ENCODE results near the gene GALNT7.

DNA sequence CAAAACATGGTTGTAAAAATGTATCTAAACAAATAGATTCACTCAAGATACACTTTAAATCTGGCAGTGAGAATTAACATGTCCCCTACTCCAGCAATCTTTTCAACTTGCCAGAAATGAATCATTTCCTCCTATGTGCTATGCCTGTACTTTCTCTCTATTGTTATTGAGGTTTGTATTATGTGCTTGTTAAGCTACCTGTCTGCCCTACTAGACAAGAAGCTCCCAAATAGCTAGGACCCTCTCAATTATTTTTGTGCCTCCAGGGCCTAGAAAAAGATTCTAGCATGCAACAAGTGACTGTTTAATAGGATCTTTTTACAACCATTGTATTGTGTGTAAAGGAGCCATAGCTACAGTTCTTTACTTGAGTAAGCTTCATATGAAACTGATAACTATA, 198.7 kb downstream of the GALNT7 start:
- TF ChIP-seq POLR2A (IDR thresholded peaks at IDR 0.05), result no peak
- TF ChIP-seq, protein P1, sequence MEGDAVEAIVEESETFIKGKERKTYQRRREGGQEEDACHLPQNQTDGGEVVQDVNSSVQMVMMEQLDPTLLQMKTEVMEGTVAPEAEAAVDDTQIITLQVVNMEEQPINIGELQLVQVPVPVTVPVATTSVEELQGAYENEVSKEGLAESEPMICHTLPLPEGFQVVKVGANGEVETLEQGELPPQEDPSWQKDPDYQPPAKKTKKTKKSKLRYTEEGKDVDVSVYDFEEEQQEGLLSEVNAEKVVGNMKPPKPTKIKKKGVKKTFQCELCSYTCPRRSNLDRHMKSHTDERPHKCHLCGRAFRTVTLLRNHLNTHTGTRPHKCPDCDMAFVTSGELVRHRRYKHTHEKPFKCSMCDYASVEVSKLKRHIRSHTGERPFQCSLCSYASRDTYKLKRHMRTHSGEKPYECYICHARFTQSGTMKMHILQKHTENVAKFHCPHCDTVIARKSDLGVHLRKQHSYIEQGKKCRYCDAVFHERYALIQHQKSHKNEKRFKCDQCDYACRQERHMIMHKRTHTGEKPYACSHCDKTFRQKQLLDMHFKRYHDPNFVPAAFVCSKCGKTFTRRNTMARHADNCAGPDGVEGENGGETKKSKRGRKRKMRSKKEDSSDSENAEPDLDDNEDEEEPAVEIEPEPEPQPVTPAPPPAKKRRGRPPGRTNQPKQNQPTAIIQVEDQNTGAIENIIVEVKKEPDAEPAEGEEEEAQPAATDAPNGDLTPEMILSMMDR (IDR thresholded peaks at IDR 0.05), result no peak
- TF ChIP-seq POLR2AphosphoS5 (IDR thresholded peaks at IDR 0.05), result no peak
